T1000 (cell line): ENCODE data around the gene MELTF.

Source experiments
- DNase-seq: peaks from one replicate; lab custom pipeline; 2025; ENCODE audit warnings: mixed read lengths; lab: John Stamatoyannopoulos, UW

MELTF gene

DNA sequence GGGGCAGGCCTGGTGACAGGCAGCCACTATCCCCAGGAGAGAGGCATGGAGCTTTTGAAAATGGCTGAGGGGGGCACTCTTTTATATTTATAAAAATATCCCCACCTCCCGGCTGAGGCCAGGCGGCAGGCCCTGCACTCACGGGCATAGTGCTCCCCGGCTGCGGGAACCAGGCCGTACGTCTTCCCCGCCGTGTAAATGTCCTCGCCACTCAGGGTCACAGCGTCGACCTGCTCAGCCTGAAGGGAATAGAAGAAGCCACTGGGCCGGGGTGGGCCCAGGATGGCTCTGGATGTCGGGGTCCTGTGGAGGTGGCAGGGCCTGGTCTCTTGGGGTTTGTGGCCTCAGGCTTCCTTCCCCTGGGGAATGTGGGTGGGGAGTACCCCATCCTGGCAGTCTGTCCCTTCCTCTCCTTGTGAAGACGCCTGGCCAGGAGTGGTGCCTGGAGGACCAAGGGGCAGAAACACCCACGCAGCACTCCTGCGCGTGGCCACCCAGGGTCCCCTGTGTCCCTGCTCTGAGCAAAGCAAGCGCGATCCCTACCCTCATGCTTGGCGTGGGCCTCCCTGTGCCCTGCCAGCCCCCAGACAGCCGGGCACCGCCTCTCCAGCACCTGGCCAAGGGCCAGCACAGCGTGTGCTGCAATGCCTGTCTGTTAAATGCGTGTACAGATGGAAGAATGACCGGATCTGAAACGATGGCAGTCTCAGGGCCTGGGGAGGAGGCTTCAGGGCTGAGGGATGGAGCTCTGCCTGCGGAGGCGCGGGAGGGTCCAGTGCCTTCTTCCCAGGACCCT, 18.9 kb downstream of the MELTF start:
- DNase-seq = no peak

DNA sequence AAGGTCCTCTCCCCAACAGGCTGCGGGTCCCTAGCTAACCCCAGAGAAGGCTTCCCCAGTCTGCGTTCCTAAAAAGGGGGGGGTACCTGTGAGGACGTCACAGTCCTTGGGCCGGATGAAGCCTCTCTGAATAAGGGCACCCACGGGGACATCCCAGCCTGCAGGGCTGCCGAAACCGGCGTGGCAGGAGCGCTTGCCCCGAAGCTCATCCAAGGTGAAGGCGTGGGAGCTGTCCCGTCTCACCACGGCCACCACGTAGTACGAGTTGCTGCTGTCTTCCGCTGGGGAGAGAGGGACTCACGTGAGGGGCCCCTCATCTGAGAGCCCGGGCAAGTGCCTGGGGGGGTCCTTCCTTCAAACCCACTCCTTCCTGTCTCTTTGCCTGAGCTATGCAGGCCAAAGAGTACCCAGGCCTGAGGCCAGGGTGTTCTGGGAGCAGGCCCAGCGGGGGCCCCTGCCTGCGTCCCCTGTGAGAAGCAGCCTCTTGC, 20.0 kb downstream of the MELTF start:
- DNase-seq = no peak

DNA sequence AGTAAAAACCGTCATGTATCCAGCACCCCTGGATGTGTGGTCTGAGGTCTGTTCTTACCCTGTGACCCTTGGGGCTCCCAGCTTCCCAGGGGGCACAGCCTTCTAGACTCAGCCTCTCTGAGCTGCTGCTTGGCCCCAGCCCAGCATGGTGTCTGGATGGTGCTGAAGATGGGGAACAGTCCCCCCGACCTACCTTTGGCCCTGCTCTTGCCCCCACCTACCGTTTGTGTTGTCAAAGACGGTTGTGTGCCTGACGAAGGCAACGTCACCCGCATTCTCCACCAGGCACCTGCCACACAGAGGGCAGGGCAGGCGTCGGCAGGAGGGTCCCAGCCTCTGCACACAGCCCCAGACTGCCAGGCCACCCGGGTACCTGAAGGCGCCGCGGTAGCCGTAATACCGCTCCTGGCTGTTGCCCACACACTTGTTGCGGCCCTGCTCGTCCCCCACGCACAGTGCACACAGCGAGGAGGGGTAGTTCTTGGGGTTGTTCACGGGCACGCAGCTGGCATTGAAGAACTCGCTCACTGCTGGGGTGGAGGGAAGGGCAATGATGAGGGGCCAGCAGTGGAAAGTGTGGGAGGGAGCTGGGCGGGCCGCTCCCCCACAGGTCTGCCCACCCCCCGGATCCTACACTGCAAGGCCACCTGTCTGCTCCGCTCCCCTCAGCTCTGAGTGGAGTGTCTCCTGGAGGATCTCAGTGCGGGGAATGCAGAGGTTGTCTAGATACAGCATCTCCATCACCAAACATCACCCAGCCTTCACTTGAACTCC, 21.0 kb downstream of the MELTF start:
- DNase-seq = no peak

DNA sequence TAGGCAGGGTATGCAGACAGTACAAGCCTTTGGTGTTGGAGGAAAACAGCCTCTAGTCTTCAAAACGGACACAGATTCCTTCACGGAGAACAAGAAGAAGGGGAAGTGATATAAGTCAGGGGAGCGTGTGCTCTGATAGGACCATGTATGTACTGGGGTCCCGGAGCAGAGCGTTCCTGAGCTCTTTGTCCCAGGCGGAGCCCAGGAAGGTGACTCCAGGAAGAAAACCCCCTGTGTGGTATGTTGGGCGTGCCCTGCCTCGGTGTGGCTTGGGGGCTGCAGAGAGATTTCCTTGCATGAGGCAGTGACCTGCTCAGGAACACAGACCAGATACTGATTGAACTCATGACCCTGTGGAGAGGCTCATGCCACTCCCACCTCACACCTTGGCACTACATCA, 21.7 kb downstream of the MELTF start:
- DNase-seq = no peak

DNA sequence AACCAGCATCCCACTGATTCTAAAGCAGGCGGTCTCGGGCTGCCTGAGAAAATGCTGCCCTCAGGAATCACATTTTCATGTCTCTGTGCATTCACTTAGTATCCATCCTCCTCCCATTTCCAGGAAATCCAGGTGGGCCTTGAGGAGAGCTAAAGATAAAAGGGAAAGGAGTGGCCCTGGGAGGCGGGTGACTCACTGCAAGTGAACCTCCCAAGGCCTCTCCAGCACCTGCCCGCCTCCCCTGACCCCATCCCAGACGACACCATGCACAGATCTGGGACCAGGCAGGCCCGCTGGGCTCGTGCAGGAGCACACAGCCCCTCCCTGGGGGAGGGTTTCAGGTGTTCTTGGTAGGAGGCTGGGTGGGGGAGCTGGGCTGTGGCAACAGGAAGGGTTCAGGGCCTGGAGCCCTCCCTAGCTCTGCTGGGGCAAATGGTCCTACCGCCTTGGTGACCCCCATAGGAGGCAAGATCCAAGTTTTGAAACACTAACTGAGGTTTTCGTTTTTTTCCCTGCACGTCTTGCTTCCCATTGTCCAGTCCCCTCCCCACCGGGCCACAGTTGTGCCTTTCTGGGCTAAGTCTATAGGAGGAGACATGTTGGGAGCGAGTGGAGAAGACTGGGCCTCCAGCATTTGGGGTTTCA, 22.2 kb downstream of the MELTF start:
- DNase-seq = no peak

DNA sequence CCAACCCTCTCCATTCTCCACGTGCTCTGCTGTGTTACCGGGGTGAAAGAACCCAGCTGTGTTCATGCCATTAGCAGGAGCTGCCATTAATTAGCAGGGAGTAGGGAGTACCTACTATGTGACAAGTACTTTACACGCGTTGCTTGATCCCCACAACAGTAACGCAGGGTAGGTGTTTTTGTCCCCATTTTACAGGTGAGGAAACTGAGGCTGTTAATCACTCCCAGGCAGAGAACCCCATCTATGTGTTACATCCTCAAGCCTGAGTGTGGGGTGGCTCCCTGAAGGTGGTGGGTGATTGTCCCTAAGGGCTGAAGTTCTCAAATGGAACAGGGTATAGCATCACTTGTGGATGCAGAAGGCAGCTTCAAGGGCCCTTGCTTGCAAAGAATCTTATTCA, 22.8 kb downstream of the MELTF start:
- DNase-seq = no peak

DNA sequence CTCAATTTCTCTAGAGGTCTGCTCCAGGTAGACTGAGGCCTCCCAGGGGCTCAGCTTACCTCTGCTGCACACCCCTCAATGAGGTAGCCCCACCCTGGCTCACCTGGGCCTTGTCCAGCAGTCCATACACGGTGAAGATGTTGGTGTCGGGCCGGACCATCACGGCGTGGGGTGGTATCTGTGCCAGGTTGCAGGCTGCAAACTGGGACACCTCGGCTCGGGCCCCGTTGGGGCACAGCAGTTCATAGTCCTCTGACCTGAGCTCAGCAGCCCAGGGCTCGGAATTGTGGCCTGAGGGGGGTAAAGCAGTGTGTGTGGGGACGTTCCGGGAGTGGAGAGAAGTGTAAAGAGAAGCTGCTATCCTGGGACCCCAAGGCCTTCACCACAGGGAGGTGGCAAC, 23.2 kb downstream of the MELTF start:
- DNase-seq = no peak

DNA sequence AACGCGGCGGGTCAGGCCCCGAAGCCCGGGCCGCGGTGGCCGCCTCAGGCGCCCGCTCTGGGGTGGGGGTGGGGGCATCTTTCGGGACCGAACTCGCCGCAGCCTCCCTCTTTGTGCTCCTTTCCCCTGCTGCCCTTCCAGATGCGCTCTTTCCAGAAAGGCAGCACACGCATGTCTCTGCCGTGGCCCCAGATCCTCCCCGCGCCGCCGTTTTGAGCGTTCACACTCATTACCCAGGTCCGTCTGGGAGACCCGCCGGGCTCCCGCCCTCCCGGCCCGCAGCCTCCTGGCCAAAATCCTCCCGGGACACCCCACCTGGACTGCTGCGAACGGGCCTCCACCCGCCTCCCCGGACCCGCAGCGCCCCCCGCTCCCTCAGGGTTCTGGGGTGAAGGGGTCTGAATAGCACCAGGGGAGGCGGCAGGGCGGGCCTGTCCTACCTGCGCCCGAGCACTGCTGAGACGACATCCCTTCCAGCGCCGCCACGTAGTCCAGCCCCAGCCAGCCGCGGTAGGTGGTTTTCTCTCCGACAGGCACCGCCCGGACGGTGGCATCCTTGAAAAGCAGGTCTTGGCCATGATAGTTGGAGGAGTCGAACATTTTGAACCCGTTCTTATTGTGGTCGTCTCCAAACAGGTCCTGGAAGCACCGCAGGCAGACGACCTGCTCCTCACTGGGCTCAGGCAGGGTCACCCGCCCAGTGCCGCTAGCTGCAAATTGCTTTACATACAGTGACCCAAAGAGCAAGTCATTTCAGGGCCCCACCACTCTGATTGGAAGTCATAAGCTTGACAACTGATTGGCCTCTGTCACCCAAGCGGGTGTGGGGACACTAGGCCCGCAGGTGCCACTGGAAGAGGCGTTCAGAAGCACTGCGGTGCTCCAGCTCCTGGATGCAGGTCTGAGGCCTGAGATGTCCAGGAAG, 25.9 kb downstream of the MELTF start:
- no peak for DNase-seq

DNA sequence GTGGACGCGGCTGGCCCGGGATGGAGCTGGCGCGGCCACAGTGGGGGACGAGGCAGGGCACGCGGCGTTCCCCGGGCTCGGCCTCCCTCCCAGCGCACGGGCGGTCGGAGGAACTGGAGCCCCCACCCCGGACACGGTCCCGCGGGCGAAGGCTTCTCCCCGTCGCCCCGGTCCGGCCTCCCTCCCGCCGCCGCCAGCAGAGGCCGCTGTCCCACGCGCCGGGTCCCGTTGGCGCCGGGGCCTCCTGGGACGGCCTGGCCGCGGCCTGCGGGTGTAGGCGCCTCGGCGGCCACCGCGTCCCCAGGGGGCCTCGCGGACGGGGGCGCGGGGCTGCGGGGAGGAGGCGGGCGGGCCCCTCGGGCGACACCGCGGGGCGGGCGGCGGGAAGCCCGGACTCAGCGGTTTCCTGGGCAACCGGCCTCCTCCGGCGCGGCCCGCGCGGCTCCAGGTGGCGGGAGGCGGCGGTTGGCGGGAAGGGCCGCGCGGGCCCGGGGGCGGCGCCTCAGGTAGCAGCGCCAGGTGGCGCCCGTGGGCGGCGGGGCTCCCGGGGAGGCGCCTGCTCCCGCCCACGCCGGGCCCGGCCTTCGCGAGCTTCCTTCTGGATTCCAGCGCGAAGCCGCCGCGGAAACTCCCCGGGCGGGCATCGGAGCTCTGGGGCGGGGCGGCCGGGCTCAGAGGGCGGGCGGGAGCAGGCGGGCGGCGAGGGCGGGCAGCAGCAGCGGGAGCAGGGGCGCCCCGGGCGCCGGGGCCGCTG, 26.7 kb downstream of the MELTF start:
- DNase-seq = peak; percentile 29

DNA sequence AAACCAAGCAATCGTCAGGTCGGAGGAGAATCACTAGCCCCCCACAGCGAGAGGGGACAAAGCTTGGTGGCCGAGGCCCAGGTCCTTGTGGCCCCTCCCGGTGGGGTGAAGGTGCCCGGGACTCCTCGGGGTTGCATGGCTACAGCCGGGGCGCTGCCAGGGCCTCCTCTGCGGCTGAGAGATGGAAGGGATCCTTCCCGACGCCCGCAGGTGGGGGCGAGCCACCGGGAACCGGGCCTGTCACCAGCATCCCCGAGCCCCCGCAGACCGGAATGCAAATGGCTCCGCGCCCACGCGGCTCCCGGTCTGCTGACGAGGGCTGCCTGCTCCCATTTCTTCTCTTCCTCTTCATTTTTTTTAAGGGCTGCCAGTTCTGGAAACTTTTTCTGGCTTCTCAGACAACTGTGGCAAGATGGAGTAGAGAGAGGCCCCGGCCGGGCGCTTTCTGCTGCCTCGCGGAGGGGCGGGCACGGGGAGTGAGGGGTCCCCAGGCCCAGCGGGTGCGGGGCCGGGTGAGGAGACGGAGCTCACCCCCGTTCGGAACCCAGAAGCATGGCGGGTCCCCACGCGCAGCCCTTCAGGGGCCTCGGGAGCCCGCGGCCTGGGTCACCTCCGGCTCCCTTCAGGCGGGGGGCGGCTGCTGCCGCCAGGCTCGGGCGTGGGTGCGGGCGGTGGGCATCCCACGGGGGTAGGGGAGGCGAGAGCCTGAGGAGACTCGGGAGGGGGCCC, 27.5 kb downstream of the MELTF start:
- no peak for DNase-seq

DNA sequence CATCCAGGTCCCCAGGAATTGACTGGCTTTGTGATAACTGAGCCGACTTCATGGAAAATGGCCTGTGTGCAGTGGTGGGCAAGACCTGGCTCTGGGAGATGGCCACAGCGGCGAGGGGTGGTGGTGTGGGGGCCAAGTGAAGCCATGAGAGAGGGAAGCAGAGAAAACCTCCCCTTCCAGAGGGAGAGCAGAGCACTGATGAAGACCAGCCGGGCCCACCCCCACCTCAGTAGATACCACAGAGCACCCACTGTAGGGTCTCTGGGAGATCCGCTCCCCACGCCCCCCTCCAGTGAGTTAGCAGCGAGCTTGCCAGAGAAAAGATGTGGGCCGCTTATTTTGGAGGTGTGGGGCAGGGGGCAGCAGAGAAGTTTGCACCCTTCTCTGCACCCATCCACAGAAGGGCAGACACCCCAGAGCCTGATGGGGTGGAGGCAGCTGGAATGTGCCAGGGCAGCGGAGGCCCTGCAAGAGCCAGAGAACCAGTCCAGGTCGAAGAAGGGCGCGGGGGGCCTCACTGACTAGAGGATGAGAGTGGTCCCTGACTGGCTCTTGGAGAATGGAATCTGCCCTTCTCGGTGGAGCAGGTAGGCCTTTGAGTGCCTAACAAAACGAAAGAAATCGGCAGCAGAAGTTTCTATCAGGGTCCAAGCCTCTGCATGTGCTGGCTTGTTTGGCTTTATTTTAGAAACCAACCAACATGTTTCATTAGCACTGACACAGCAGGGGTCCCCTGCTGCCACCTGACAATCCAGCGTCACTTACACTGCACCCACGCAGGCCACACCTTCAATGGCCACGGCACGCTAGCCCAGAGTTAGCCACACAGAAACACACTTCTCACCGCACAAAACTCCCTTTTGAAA, 28.3 kb downstream of the MELTF start:
- no peak for DNase-seq

DNA sequence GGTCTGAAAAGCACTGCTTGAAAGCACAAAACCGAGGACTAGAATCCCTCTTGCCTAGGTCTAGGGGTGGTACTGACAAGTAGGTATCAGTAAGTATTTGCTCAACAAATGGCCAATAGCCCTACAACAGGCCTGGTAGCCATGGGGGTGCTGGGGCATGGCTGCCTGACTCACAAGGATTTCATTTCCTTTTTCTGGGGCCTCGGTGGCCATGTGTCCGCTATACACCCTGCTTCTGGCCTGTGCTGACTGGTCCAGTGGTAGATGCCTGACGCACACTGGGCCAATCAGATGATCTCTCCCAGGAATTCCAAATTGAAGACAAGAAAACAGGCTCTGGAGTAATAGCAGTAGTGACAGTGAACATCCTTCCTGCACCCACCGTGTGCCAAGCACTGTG, 29.4 kb downstream of the MELTF start:
- no peak for DNase-seq

DNA sequence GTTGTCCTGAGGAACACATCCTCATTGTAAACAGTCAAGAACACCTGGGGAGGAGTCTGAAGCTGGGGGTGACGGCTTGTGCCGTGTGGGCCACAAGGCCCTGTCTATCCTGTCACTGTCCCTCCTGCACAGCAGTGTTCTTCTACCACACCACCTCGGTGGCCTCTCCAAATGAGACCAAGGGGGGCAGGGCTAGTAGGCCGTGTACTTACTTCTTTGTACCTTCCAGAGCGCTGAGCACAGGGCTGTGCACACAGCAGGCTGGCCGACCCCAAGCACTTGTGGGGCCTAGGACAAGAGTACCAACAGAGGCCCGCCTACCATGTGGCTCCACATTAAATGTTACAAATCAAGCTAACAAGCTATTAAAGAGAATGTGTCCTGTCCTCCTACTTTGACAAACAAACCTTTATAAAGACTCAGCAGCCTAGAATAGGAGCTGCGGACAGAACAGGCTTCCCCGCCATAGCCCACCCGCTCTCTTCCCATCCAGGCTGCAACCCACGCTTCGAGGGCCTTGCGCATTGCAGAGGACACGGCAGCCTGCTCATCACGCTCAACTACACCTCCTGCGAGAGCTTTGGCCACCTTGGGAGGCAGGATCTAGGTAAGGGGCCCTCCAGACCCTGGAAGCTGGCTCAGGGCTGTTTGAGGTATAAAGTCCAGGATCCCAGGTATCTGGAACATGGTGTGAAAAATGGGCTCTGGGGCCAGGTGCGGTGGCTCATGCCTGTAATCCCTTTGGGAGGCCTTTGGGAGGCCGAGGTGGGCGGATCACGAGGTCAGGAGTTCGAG, 30.5 kb downstream of the MELTF start:
- no peak for DNase-seq

DNA sequence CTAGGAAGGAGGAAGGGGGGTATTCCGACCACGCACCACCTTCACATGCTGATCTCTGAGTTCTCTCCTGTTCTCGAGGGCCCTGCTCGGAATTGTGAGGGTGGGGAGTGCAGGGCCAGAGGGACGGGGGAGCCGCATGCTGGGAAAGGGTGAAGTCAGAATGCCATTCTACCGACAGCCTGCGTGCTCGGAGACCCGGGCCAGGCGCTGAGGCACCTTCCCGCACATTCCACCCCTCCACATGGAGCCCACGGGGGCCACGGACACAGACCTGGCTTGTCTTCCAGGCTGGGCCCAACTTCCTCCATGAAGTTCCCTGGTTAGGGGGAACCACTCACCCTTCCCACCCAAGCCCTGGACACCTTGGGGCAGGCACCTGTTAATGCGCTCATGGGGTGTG, 32.3 kb downstream of the MELTF start:
- DNase-seq = no peak

DNA sequence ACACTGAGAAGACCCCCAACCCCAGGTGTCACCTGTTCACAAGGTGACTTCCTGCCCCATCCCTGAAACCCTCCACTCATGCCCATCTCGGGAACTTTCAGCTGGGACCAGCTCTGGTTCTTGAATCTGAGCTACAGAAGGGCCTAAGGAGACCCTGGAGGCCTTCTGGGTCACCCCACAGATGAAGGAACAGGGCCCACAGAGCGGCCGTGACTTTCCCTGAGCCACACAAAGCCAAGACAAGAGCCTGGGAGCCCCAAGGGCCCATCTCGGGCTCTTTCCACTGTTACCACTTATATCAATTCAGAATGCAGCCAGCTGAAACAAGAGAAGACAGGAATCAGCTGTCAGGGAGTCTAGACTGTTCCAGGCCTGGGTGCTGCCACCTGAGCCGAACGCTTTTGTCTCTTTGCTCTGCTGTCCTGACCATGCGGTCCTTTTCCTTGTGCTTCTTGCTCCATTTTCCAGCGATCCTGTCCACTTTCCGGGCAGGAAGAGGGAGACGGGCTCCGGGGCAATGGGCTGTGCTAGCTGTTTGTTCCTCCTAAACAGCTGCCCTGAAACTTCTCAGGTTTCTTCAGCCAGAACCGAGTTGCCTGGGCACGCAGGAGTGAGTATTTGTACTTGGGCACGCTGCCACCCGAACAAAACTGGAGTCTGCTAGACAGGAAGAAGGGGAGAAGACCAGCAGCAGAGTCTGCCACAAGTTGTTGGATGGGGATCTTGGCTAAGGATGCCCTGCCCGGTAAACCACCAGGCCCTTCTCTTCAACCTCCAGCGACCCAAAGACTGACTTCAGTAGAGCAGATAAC, 33.0 kb downstream of the MELTF start:
- no peak for DNase-seq

DNA sequence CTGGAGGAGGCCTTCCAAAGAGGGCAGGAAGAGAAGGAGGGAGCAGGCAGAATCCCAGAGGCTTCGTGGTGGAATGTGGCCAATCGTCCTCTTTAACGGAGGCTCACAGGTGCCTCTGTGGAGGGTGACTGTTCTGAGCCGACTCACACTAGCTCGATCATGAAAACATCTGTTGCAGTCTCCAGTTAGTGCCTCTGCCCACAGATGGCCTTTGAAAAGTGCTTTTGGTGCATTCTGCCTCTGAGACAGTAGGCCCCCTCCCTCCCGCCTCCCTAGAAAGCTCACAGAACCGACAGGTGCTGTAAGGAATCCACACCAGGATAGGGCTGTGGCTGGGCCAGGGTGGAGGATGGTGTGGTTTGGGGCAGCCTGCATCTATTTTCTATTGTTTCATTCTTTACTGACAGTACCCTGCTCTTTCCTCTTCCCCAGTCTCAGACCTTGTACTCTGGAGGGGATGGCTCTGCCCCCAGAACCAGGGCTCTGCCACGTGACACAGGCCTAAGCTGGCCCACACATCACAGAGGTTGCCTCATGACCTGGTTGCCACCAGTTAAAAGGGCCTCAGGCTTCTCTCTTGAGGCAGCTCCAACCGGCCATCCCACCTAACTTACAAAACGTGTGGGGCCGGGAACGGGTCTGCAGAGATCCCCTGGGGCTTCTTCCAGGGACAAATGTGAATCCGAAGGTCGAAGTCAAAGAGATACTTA, 33.8 kb downstream of the MELTF start:
- no peak for DNase-seq

DNA sequence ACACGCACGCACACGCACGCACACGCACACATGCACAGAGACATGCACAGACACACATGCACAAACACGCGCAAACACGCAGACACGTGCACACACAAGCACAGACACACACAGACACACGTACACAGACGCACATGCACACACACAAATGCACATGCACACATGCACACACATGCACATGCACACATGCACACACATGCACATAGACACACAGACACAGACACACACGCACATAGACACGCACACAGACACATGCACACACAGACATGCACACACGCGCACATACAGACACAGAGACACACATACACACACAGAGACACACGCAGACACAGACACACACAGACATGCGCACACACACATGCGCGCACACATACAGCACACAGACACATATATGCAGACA, 34.6 kb downstream of the MELTF start:
- no peak for DNase-seq
